Endometrium (tissue), 2 donors: ENCODE data around the gene LHX3.
"Not testable (repeated sequence)": the region's sequence is repeated elsewhere in the genome, so short reads cannot be mapped to it uniquely, and the experiment has no call there.

Experiments
- FAIRE-seq: peaks from 2 replicates; lab custom pipeline; 2012; peaks lifted over from hg19 to GRCh38; lab: Jason Lieb, UNC
- donor health status: control.
- donor health status: control.

The LHX3 gene

GRCh38 chr9:136241542-136241941 is 36.6 kb upstream of the LHX3 start:
- no peak for FAIRE-seq

GRCh38 chr9:136240941-136241340 is 36.0 kb upstream of the LHX3 start:
- FAIRE-seq = no peak

- FAIRE-seq = no peak
These were observed 35.0 kb upstream of the LHX3 start for GRCh38 chr9:136239983-136240330.

GRCh38 chr9:136239135-136239982 is 34.4 kb upstream of the LHX3 start:
- FAIRE-seq = no peak

GRCh38 chr9:136238342-136238732 is 33.4 kb upstream of the LHX3 start:
- no peak for FAIRE-seq

GRCh38 chr9:136237486-136238341 is 32.8 kb upstream of the LHX3 start:
- no peak for FAIRE-seq

GRCh38 chr9:136236471-136237410 is 31.8 kb upstream of the LHX3 start:
- not testable (repeated sequence) for FAIRE-seq

- no peak for FAIRE-seq
These were observed 31.0 kb upstream of the LHX3 start for GRCh38 chr9:136235709-136236455.

- FAIRE-seq = no peak
These were observed 30.2 kb upstream of the LHX3 start for GRCh38 chr9:136235171-136235570.

GRCh38 chr9:136234597-136234996 is 29.7 kb upstream of the LHX3 start:
- no peak for FAIRE-seq

GRCh38 chr9:136233868-136234267 is 28.9 kb upstream of the LHX3 start:
- FAIRE-seq = no peak

GRCh38 chr9:136233411-136233810 is 28.5 kb upstream of the LHX3 start:
- FAIRE-seq = no peak

GRCh38 chr9:136232969-136233368 is 28.0 kb upstream of the LHX3 start:
- no peak for FAIRE-seq

GRCh38 chr9:136231478-136232297 is 26.8 kb upstream of the LHX3 start:
- FAIRE-seq = no peak

- no peak for FAIRE-seq
These were observed 25.8 kb upstream of the LHX3 start for GRCh38 chr9:136230773-136231172.

- no peak for FAIRE-seq
These were observed 25.4 kb upstream of the LHX3 start for GRCh38 chr9:136230365-136230764.

GRCh38 chr9:136229096-136230065 is 24.5 kb upstream of the LHX3 start:
- FAIRE-seq = no peak

GRCh38 chr9:136228107-136228875 is 23.4 kb upstream of the LHX3 start:
- FAIRE-seq = no peak
